ENCODE measurements around the gene IQSEC1.

The IQSEC1 gene

DNA sequence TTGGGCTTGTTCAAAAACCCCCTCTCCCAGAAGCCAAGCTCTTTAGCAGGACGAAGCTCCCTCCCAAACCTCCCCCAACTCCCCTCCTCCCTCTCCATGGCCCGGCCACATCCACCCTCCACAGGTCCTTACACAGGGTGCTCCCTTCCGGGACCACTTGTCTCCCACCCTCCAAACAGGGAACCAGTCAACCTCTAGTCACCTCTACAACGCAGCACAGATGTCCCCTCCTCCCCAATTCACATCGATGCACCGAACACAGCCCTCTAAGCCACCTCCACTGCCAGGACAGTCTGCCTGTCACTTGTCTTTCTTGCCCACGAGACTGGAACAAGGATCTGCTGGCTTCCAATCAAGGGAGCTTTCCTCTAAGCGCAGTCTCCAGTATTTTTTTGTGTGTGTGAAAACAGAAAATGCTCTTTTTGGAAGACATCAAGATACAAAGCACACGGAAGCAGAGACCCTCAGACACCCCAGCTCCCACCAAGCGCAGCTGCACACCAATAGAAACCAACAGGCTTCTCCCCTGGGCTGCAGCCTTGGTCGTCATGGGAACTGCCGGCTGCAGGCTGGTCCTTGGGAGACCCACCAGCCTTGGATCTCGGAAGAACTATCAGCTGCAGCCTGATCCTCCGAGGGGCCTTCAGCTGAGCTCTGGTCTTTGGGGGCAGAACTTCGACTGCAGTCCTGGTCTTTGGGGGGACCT is 26.5 kb downstream of the IQSEC1 start:
- no peaks in the 10 kb centered on the region for H3K36me3 ChIP-seq (ENCODE audit: control insufficient read depth, insufficient read depth, low read length)
- H3K9me3 ChIP-seq (ENCODE audit: control insufficient read depth, low read length): no peaks in the 10 kb centered on the region
- no peak overlapping the region for H3K9ac ChIP-seq (ENCODE audit: low read length)
- peaks cover 4% of the 10 kb centered on the region for H3K27me3 ChIP-seq (ENCODE audit: control insufficient read depth, insufficient read depth, low read length)
- no peaks in the 10 kb centered on the region for H3K4me1 ChIP-seq (ENCODE audit: control insufficient read depth, insufficient read depth, low read length)
- H3K4me3 ChIP-seq (ENCODE audit: low read length): no peak overlapping the region

DNA sequence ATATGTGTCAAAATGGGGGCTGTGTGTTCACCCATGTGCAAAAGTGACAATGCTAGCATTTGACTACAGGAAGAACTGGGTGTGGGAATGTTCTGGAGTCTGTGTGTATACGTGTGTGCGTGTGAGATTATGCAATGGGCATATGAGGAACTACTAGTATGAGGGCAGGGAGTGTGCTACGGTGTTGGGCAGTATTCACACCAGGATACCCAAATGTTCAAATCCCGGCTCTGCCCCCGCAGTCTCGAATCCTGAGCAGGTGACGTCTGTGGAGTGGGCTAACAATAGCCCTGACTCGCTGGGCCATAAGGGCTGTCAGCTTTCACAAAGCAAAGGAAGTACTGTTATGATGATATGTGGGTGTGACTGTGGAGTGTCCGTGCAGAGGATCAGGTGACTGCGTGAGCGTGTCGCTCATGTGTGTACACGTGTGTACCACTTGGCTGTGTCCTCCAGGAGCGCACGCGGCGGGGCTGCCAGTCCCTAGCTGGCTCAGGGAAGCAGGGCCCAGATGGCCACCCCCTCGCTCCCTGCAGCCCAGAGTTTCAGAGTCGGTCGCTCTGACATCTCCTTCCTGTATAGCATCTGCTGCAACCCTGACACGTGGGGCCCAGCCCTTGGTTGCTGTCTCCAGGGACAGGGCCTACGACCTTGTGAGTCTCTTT is 27.2 kb downstream of the IQSEC1 start:
- Histone ChIP-seq H3K36me3 (ENCODE audit: control insufficient read depth, insufficient read depth, low read length) (no peaks in the 10 kb centered on the region), H3K9me3 (ENCODE audit: control insufficient read depth, low read length) (no peaks in the 10 kb centered on the region), H3K27me3 (ENCODE audit: control insufficient read depth, insufficient read depth, low read length) (peaks cover 4% of the 10 kb centered on the region), H3K4me1 (ENCODE audit: control insufficient read depth, insufficient read depth, low read length) (no peaks in the 10 kb centered on the region), H3K4me3 (ENCODE audit: low read length) (no peak overlapping the region), H3K9ac (ENCODE audit: low read length) (no peak overlapping the region)

- H3K9me3 ChIP-seq (ENCODE audit: control insufficient read depth, low read length): no peaks in the 10 kb centered on the region
- H3K36me3 ChIP-seq (ENCODE audit: control insufficient read depth, insufficient read depth, low read length): no peaks in the 10 kb centered on the region
- H3K9ac ChIP-seq (ENCODE audit: low read length): no peak overlapping the region
- no peaks in the 10 kb centered on the region for H3K4me1 ChIP-seq (ENCODE audit: control insufficient read depth, insufficient read depth, low read length)
- H3K4me3 ChIP-seq (ENCODE audit: low read length): no peak overlapping the region
- H3K27me3 ChIP-seq (ENCODE audit: control insufficient read depth, insufficient read depth, low read length): peaks cover 4% of the 10 kb centered on the region
Measured at GRCh38 chr3:13045241-13045903, 27.9 kb downstream of the IQSEC1 start.

DNA sequence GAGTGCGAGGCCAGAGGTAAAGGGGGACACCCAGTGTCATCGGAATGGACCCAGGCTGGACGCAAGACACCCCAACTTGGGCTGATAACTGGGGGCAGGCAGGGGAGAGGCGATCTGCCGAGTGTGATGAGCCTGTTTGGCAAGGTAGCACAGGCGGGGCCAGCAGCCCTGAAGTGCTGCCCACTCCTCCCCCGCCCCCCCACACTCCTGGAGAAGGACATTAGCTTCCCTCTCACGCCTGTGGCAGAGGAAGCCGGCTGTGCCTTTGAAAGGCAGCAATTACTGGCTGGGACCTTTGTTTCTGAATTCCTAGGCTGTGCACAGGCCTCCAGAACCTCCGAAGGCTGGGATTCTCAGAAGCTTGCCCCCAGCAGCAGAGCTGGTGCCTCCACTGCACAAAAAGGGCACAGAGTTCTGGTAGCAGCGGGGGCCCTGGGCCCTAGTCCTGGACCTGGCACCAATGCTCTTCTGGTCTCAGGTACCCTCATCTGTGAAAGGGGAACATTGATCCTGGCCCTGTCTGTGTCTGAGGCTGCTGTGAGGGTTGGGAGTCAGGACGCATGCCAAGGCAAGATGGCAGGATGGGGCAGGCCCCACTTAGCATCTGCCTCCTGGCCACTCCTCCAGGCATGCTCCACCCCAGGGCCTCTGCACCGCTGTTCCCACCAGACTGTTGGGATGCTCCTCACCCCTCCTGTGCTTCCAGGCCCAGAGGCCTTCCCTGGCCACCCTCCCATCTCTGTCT is 28.6 kb downstream of the IQSEC1 start:
- Histone ChIP-seq H3K4me3 (ENCODE audit: low read length) (no peak overlapping the region), H3K9me3 (ENCODE audit: control insufficient read depth, low read length) (no peaks in the 10 kb centered on the region), H3K9ac (ENCODE audit: low read length) (no peak overlapping the region), H3K4me1 (ENCODE audit: control insufficient read depth, insufficient read depth, low read length) (no peaks in the 10 kb centered on the region), H3K36me3 (ENCODE audit: control insufficient read depth, insufficient read depth, low read length) (no peaks in the 10 kb centered on the region), H3K27me3 (ENCODE audit: control insufficient read depth, insufficient read depth, low read length) (peaks cover 4% of the 10 kb centered on the region)

- Histone ChIP-seq H3K9ac (ENCODE audit: low read length) (no peak overlapping the region), H3K27me3 (ENCODE audit: control insufficient read depth, insufficient read depth, low read length) (peaks cover 9% of the 10 kb centered on the region), H3K4me3 (ENCODE audit: low read length) (no peak overlapping the region), H3K9me3 (ENCODE audit: control insufficient read depth, low read length) (no peaks in the 10 kb centered on the region), H3K36me3 (ENCODE audit: control insufficient read depth, insufficient read depth, low read length) (no peaks in the 10 kb centered on the region), H3K4me1 (ENCODE audit: control insufficient read depth, insufficient read depth, low read length) (no peaks in the 10 kb centered on the region)
Measured at GRCh38 chr3:13043656-13044055, 29.6 kb downstream of the IQSEC1 start.

DNA sequence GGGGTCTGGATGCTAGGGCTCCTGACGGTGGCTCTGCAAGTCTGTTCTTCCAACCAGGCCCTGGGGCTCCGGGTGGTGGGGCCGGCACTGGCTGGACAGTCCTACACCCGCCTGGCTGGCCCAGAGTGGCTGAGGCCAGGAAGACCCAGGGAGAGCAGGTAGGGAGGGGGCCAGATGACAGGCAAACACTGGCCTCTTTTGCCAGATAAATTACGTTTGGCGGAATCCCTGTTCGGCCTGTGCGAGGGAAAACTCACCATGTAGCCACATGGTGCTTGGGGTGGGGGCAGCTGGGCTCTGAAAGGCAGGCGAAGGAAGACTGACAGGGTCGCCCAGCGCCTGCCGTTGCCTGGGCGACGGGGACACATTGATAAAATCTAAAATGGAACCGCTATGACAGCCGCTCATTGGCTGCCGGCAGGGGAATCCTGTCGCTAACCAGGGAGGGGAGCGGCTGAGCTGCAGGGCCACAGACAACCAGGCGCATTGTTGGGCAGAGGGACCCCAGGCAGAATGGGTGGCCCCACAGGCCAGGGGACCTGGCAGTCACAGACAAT is 30.4 kb downstream of the IQSEC1 start:
- no peaks in the 10 kb centered on the region for H3K9me3 ChIP-seq (ENCODE audit: control insufficient read depth, low read length)
- no peaks in the 10 kb centered on the region for H3K36me3 ChIP-seq (ENCODE audit: control insufficient read depth, insufficient read depth, low read length)
- H3K4me3 ChIP-seq (ENCODE audit: low read length): no peak overlapping the region
- H3K4me1 ChIP-seq (ENCODE audit: control insufficient read depth, insufficient read depth, low read length): no peaks in the 10 kb centered on the region
- H3K9ac ChIP-seq (ENCODE audit: low read length): no peak overlapping the region
- H3K27me3 ChIP-seq (ENCODE audit: control insufficient read depth, insufficient read depth, low read length): peaks cover 9% of the 10 kb centered on the region

- no peak overlapping the region for H3K4me3 ChIP-seq (ENCODE audit: low read length)
- H3K4me1 ChIP-seq (ENCODE audit: control insufficient read depth, insufficient read depth, low read length): no peaks in the 10 kb centered on the region
- no peak overlapping the region for H3K9ac ChIP-seq (ENCODE audit: low read length)
- H3K36me3 ChIP-seq (ENCODE audit: control insufficient read depth, insufficient read depth, low read length): no peaks in the 10 kb centered on the region
- H3K27me3 ChIP-seq (ENCODE audit: control insufficient read depth, insufficient read depth, low read length): peaks cover 9% of the 10 kb centered on the region
- H3K9me3 ChIP-seq (ENCODE audit: control insufficient read depth, low read length): no peaks in the 10 kb centered on the region
Measured at GRCh38 chr3:13042127-13042701, 31.0 kb downstream of the IQSEC1 start.

- H3K4me1 ChIP-seq (ENCODE audit: control insufficient read depth, insufficient read depth, low read length): no peaks in the 10 kb centered on the region
- H3K4me3 ChIP-seq (ENCODE audit: low read length): no peak overlapping the region
- peaks cover 13% of the 10 kb centered on the region for H3K27me3 ChIP-seq (ENCODE audit: control insufficient read depth, insufficient read depth, low read length)
- no peak overlapping the region for H3K9ac ChIP-seq (ENCODE audit: low read length)
- no peaks in the 10 kb centered on the region for H3K36me3 ChIP-seq (ENCODE audit: control insufficient read depth, insufficient read depth, low read length)
- no peaks in the 10 kb centered on the region for H3K9me3 ChIP-seq (ENCODE audit: control insufficient read depth, low read length)
Measured at GRCh38 chr3:13041113-13041776, 32.0 kb downstream of the IQSEC1 start.

DNA sequence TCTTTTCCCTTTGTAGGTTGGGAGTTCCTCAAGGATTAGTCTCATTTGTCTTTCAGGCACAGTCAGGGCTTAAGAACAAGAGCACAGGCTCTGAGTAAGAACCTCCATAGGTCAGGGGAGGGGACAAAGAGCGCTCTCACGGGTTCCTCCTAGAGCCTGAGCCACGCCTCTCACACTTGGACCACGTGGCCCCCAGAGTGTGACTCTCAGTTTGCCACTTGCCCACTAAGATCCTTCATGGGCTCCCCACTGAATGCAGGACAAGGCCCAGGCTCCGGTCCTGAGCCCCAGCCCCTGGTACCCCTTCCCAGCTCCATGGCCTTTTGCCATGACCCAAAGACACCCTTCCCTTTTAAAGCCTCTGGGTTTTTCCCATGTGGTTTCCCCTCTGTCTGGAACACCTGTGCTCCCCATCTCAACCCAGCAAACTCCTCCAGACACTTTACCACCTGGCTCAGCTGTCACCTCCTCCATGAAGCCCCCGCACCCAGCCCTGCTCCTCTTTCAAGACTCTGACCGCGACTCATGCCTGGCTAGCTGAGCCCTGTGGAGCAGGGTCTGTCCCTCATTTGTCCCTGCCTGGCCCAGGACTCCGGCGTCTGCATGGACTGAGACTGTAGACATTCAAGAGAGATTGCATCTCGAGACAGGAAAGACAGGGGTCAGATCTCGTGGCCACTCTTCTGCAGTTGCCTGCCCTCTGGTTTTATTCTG is 32.7 kb downstream of the IQSEC1 start:
- Histone ChIP-seq H3K27me3 (ENCODE audit: control insufficient read depth, insufficient read depth, low read length) (peaks cover 13% of the 10 kb centered on the region), H3K9ac (ENCODE audit: low read length) (no peak overlapping the region), H3K9me3 (ENCODE audit: control insufficient read depth, low read length) (no peaks in the 10 kb centered on the region), H3K36me3 (ENCODE audit: control insufficient read depth, insufficient read depth, low read length) (no peaks in the 10 kb centered on the region), H3K4me1 (ENCODE audit: control insufficient read depth, insufficient read depth, low read length) (no peaks in the 10 kb centered on the region), H3K4me3 (ENCODE audit: low read length) (no peak overlapping the region)

- Histone ChIP-seq H3K27me3 (ENCODE audit: control insufficient read depth, insufficient read depth, low read length) (peaks cover 13% of the 10 kb centered on the region), H3K4me1 (ENCODE audit: control insufficient read depth, insufficient read depth, low read length) (no peaks in the 10 kb centered on the region), H3K36me3 (ENCODE audit: control insufficient read depth, insufficient read depth, low read length) (no peaks in the 10 kb centered on the region), H3K4me3 (ENCODE audit: low read length) (no peak overlapping the region), H3K9me3 (ENCODE audit: control insufficient read depth, low read length) (no peaks in the 10 kb centered on the region), H3K9ac (ENCODE audit: low read length) (no peak overlapping the region)
Measured at GRCh38 chr3:13039213-13039896, 33.9 kb downstream of the IQSEC1 start.

Measured in mucosa of stomach (tissue), 1 donor.